Superior temporal gyrus (tissue), 1 donor: ENCODE results near the gene YIPF4.
"Not testable (repeated sequence)": the region's sequence is repeated elsewhere in the genome, so short reads cannot be mapped to it uniquely, and the experiment has no call there.

Experiments
- DNase-seq: peaks from one replicate; pipeline ENCODE4 v3.0.0-alpha.2; 2016; ENCODE audit errors: extremely low spot score

YIPF4 gene

GRCh38 chr2:32289165-32289999, 11.7 kb downstream of the YIPF4 start:
- no peak for DNase-seq

DNA sequence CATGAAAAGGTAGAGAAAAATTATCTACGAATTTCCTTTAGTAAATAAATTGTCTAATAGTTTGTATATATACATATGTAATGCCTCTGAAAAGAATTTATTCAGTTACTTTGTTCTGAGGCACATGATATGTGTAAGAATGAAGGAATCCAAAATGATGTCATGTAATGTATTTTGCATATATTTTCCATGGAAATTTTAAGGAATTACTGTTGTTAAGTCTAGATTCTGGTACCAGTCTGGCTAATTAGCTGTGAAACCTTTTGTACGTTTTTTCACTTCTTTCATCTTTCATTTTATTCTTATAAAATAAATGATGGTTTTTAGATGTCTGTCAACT, 12.3 kb downstream of the YIPF4 start:
- DNase-seq = no peak

GRCh38 chr2:32291746-32292145, 14.0 kb downstream of the YIPF4 start:
- no peak for DNase-seq

DNA sequence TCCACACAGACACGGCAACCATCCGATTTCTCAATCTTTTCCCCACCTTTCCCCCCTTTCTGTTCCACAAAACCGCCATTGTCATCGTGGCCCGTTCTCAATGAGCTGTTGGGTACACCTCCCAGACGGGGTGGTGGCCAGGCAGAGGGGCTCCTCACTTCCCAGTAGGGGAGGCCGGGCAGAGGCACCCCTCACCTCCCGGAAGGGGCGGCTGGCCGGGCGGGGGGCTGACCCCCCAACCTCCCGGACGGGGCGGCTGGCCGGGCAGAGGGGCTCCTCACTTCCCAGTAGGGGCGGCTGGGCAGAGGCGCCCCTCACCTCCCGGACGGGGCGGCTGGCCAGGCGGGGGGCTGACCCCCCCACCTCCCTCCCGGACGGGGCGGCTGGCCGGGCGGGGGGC, 15.8 kb downstream of the YIPF4 start:
- not testable (repeated sequence) for DNase-seq

DNA sequence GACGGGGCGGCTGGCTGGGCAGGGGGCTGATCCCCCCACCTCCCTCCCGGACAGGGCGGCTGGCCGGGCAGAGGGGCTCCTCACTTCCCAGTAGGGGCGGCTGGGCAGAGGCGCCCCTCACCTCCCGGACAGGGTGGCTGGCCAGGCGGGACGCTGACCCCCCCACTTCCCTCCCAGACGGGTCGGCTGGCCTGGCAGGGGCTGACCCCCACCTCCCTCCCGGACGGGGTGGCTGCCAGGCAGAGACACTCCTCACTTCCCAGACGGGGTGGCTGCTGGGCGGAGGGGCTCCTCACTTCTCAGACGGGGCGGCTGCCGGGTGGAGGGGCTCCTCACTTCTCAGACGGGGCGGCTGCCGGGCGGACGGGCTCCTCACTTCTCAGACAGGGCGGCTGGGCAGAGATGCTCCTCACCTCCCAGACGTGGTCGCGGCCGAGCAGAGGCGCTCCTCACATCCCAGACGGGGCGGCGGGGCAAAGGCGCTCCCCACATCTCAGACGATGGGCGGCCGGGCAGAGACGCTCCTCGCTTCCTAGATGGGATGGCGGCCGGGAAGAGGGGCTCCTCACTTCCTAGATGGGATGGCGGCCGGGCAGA, 16.4 kb downstream of the YIPF4 start:
- not testable (repeated sequence) for DNase-seq

DNA sequence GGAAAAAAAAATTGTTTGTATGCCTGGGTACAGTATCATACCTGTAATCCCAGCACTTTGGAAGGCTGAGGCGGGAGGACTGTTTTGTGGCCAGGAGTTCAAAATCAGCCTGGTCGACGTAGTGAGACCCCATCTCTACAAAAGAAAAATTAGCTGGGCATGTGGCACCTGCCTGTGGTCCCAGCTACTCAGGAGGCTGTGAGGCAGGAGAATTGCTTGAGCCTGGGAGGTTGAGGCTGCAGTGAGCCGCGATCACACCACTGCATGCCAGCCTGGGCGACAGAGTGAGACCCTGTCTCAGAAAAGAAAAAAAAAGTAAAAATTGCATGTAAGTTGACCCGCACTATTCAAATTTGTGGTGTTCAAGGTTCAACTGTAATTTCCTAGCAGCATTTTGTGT, 32.9 kb downstream of the YIPF4 start:
- DNase-seq = no peak

DNA sequence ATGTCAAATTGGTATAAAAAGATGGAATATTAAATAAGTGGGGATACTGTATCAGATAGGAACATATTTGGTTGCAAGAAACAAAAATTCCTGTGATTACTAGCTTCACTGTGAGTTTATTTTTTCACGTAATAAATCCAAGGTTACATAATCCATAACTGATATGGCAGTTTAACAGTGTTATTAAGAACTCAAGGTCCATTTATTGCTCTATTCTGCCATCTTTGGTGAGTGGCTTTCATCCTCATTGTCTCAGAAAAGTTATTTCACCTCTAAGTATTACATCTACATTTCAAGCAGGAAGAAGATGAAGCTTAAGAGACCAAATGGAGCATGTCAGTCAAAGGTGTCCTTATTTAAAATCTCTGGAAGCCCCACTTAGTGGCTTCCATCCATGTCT, 37.2 kb downstream of the YIPF4 start:
- no peak for DNase-seq

- not testable (repeated sequence) for DNase-seq
Measured at GRCh38 chr2:32328679-32329078, 51.0 kb downstream of the YIPF4 start.

GRCh38 chr2:32329180-32329980, 51.7 kb downstream of the YIPF4 start:
- not testable (repeated sequence) for DNase-seq

DNA sequence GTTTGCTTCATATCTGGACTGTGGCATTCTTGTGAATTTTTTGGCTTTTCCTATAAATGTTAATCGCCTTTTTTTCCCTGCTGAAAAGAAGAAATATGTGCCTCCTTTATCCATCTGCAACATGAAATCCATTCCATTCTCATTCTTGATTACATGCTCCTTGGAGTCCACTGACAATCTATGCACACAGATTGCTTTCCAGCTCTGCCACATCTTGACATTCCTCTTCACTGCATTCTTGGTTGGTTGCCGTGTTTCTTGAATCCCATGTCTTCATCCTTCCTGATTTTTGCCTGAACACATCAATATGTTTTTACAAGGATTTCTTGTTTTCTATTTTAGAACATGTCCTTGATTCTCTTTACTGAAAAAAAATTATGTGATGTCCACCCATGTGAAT, 52.4 kb downstream of the YIPF4 start:
- no peak for DNase-seq

DNA sequence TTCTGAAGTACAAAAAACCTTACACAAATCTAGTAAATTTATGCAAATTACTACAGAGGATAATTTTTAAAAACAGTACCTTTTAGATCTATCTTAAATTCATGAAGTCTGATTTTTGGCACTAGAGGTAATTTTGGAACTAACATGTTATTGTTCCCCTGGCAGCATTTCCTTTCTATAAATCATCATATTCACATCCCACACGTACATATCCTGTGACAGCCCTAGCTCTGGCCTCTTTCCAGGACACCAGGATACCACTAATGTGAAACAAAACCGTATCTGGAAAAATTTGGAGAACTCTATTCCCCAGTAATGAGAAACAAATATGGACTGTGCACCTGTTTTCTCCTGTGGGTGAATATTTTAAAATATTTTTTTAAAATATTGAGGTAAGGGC, 65.1 kb downstream of the YIPF4 start:
- DNase-seq = peak; percentile 30

DNA sequence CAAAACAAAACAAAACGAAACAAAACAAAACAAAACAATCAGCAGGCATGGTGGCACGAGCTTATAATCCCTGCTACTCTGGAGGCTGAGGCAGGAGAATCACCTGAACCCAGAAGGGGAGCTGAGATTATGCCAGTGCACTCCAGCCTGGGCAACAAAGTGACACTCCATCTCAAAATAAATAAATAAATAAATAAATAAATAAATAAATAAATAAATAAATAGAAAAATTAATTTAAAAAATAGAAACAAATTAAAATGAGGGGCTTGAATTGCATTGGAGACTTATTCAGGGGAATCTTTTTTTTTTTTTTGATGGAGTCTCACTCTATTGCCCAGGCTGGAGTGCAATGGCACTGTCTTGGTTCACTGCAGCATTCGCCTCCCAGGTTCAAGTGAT, 73.1 kb downstream of the YIPF4 start:
- not testable (repeated sequence) for DNase-seq

GRCh38 chr2:32355976-32356680, 78.4 kb downstream of the YIPF4 start:
- peak; percentile 67 for DNase-seq

DNA sequence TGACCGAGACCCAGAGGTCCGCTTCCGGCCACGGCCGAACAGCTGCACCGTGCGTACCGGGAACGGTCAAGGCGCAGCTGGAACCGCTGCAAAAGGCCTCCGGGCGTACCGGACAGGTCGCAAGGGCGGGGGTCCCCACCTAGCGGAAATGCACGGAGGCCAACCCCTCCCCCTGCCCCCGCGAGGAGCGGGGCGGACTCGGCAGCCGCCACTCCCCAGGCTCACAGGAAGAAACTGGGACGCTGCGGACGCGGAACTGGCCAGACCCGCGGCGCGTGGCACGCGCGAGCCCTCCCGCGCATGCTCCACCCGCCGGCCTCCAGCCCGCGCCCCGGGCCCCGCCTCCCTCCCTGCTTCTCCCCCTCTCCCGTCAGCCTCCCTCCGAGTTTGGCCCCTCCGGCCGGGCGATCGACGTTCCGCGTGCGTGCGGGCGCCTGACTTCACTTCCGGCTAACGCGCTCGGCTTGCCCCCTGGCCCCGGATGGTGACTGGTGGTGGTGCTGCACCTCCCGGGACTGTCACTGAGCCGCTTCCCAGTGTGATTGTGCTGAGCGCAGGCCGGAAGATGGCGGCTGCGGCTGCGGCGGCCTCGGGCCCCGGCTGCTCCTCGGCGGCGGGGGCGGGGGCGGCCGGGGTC, 79.1 kb downstream of the YIPF4 start, which contains the start of gene BIRC6:
BIRC6 (plus strand) TSS at position 343 of the 637 bp plus-strand sequence; CDS start at position 482, 139 bp downstream.
- DNase-seq = peak; percentile 97

DNA sequence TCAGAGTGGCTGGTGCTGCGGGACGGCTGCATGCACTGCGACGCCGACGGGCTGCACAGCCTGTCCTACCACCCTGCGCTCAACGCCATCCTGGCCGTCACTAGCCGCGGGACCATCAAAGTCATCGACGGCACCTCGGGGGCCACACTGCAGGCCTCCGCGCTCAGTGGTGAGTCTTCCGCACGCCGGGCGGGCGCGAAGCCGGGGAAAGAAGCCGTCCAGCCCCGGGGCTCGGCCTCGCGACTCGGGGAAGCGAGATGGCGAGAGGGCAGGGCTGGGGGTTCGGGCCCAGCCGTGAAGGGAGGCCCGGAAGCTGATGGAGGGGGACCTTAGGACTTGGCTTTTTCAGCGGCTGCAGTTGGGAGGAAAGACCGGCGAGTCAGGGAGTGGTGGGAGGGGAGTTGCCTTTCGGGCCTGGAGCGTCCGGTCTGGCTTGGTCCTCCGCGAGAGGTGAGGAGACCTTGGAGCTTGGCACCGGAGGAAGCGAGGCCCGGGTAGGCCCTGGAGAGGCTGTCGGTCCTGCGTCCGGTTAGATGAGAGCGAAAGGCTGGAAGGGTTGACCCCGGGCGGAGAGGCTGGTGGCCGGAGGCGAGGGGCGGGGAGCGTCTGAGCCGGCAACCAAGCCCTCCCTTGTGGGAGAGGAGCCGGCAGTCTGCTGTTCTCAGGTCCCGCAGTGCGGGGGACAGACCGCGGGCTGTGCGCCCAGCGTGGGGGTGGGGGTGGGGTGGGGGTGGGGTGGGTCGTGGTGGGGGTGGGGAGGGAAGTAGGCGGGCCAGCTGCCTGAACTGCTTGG, 79.8 kb downstream of the YIPF4 start:
- no peak for DNase-seq

- DNase-seq = no peak
Measured at GRCh38 chr2:32358111-32358482, 80.4 kb downstream of the YIPF4 start.

DNA sequence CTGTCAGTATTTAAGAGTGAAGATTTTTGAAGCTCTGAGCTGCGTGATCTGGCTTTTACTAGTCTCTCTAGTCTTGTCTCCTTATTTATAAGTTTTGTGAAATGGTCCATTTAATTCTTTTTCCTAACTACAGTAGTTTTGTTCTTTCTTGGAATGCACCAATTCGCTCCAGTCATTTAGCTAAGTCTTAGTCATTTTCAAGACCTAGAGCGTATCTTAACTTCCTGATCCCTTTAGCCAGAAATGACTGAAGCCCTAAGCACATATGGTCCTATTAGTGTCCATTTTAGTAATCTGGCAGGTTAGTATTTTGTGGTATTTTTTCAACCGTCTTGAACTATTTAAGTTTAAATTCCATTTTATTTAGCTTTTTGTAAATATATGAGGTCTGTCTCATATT, 82.7 kb downstream of the YIPF4 start:
- DNase-seq = no peak

DNA sequence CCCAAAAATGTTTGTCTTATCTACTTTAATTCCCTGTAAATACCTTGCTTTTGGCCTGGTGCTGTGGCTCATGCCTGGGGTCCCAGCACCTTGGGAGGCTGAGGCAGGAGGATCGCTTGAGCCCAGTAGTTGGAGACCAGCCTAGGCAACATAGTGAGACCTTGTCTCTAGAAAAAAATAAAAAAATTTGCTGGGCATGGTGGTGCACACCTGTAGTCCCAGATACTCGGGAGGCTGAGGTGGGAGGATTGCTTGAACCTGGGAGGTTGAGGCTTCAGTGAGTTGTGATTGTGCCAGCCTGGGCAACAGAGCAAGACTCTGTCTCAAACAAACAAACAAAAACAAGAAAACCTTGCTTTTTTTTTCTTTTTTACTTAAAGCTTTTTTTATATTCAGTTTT, 85.3 kb downstream of the YIPF4 start:
- not testable (repeated sequence) for DNase-seq

GRCh38 chr2:32363597-32363996, 85.9 kb downstream of the YIPF4 start:
- no peak for DNase-seq

DNA sequence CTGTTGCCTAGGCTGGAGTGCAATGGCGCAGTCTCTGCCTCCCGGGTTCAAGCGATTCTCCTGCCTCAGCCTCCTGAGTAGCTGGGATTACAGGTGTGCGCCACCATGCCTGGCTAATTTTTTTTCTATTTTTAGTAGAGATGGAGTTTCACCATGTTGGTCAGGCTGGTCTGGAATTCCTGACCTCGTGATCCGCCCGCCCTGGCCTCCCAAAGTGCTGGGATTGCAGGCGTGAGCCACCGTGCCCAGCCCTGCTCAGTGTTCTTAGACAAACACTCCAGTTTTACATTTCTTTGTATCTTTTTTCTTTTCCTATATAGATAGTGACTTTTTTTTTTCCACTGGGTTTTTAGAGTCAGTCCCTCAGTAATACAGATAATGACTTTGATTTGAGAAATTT, 86.6 kb downstream of the YIPF4 start:
- not testable (repeated sequence) for DNase-seq

GRCh38 chr2:32365679-32366078, 88.0 kb downstream of the YIPF4 start:
- DNase-seq = not testable (repeated sequence)
